D721Med (cell line): ENCODE measurements around the gene SLMAP.

Experiments
- DNase-seq: peaks from one replicate; pipeline ENCODE4 v3.0.0; 2011; ENCODE audit warnings: low spot score; ENCODE audit not compliant: insufficient read length
- FAIRE-seq: peaks from 2 replicates; lab custom pipeline; 2011; peaks lifted over from hg19 to GRCh38; lab: Jason Lieb, UNC
- CTCF ChIP-seq: IDR thresholded peaks from 2 replicates; pipeline ENCODE4 v1.5.1; 2012; ENCODE audit warnings: mild to moderate bottlenecking, control low read depth; ENCODE audit not compliant: insufficient read depth; ENCODE audit errors: missing control alignments

SLMAP gene

GRCh38 chr3:57822686-57823085, 66.6 kb downstream of the SLMAP start:
- TF ChIP-seq CTCF = no peak
- DNase-seq = no peak
- no peak for FAIRE-seq

GRCh38 chr3:57825116-57825515, 69.0 kb downstream of the SLMAP start:
- DNase-seq (no peak), FAIRE-seq (no peak)
- TF ChIP-seq CTCF = no peak

GRCh38 chr3:57826245-57826951, 70.3 kb downstream of the SLMAP start:
- no peak for DNase-seq
- peak; percentile 24 for TF ChIP-seq CTCF
- no peak for FAIRE-seq

GRCh38 chr3:57826952-57827723, 71.0 kb downstream of the SLMAP start:
- TF ChIP-seq CTCF = no peak
- FAIRE-seq (no peak), DNase-seq (no peak)

- no peak for DNase-seq
- TF ChIP-seq CTCF = no peak
- no peak for FAIRE-seq
Measured at GRCh38 chr3:57827757-57828156, 71.6 kb downstream of the SLMAP start.

GRCh38 chr3:57832486-57832885, 76.4 kb downstream of the SLMAP start:
- no peak for TF ChIP-seq CTCF
- DNase-seq (no peak), FAIRE-seq (no peak)

GRCh38 chr3:57832900-57833313, 76.8 kb downstream of the SLMAP start:
- DNase-seq = no peak
- FAIRE-seq = no peak
- no peak for TF ChIP-seq CTCF
